Ascending aorta (tissue), 2 donors: ENCODE results near the gene RTP5. TPM values are rescaled to one million over a fixed set of nuclear protein-coding genes. Genes with fewer than 3 reads are reported as not detected.
"Not testable (repeated sequence)": the region's sequence is repeated elsewhere in the genome, so short reads cannot be mapped to it uniquely, and the experiment has no call there.

ENCODE experiments used
- DNase-seq, 2 donors: peaks; one replicate each; pipeline ENCODE4 v3.0.0-alpha.2; 2019; ENCODE audit warnings: low spot score in 2 of 2
- H3K27ac ChIP-seq, 2 donors: fragments of 200-600 bp; sonication (generic); one replicate each; pipeline ENCODE4 v1.5.1; 2016 to 2017; ENCODE audit warnings: mild to moderate bottlenecking in 1 of 2
- H3K27me3 ChIP-seq: fragments of 200-600 bp; sonication (generic); one replicate; pipeline ENCODE4 v1.5.1; 2017
- H3K36me3 ChIP-seq, 2 donors: fragments of 200-600 bp; sonication (generic); one replicate each; pipeline ENCODE4 v1.5.1; 2016
- H3K4me1 ChIP-seq, 2 donors: fragments of 200-600 bp; sonication (generic); one replicate each; pipeline ENCODE4 v1.5.1; 2016 to 2017; ENCODE audit warnings: mild to moderate bottlenecking in 1 of 2
- H3K4me3 ChIP-seq, 2 donors: fragments of 200-600 bp; sonication (generic); one replicate each; pipeline ENCODE4 v1.5.1; 2016 to 2017; ENCODE audit warnings: mild to moderate bottlenecking in 1 of 2
- H3K9me3 ChIP-seq, 2 donors: fragments of 200-600 bp; sonication (generic); one replicate each; pipeline ENCODE4 v1.5.1; 2016
- intact Hi-C: fragments of 100-400 bp; cut with DNase I; formaldehyde crosslinking; loops from one replicate; pipeline ENCODE4 v1.15.1; 2023
- total RNA-seq: library from RNA; depleted of rRNA; stranded (reverse); fragments of >200 nt; gene quantifications from one replicate; pipeline ENCODE4 v1.1.0, GENCODE V29; 2016
- TF ChIP-seq, protein P1 (sequence below), 3 experiments: fragments of 200-600 bp in 2 of 3; fragments of 450-650 bp in 1 of 3; sonication (generic) in 2 of 3; IDR thresholded peaks; one replicate each; pipeline ENCODE4 v1.5.1; 2016 to 2019; ENCODE audit warnings: antibody characterized with exemption in 3 of 3, mild to moderate bottlenecking in 1 of 3, moderate library complexity in 1 of 3

Gene RTP5
- total RNA-seq, 1 donor from 2014 or later: not detected

DNA sequence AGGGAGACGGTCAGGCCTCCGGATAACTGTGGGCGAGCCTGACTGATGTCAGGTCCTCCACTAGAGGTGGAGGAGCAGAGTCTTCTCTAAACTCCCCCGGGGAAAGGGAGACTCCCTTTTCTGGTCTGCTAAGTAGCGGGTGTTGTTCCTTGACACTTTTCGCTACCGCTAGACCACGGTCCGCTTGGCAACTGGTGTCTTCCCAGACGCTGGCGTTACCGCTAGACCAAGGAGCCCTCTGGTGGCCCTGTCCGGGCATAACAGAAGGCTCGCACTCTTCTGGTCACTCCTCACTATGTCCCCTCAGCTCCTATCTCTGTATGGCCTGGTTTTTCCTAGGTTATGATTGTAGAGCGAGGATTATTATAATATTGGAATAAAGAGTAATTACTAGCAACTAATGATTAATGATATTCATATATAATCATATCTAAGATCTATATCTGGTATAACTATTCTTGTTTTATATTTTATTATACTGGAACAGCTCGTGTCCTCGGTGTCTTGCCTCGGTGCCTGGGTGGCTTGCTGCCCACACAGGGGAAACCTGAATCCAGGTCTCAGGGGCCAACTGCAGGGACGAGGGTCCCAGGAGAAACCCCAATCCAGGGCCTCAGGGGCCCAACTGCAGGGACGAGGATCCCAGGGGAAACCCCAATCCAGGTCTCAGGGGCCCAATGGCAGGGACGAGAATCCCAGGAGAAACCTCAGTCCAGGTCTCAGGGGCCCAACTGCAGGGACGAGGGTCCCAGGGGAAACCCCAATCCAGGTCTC is 6.4 kb downstream of the RTP5 start:
- intact Hi-C loops: loop anchor here (5.0 kb wide), 1 partner anchor 1024 kb away; no protein-coding TSS in a partner anchor
- not testable (repeated sequence) for H3K36me3 ChIP-seq, H3K27ac ChIP-seq, H3K9me3 ChIP-seq, H3K4me1 ChIP-seq, DNase-seq, H3K4me3 ChIP-seq, H3K27me3 ChIP-seq
- TF ChIP-seq, protein P1, sequence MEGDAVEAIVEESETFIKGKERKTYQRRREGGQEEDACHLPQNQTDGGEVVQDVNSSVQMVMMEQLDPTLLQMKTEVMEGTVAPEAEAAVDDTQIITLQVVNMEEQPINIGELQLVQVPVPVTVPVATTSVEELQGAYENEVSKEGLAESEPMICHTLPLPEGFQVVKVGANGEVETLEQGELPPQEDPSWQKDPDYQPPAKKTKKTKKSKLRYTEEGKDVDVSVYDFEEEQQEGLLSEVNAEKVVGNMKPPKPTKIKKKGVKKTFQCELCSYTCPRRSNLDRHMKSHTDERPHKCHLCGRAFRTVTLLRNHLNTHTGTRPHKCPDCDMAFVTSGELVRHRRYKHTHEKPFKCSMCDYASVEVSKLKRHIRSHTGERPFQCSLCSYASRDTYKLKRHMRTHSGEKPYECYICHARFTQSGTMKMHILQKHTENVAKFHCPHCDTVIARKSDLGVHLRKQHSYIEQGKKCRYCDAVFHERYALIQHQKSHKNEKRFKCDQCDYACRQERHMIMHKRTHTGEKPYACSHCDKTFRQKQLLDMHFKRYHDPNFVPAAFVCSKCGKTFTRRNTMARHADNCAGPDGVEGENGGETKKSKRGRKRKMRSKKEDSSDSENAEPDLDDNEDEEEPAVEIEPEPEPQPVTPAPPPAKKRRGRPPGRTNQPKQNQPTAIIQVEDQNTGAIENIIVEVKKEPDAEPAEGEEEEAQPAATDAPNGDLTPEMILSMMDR (IDR thresholded peaks at IDR 0.05): peak in 1 of 3 experiments; percentile 41

DNA sequence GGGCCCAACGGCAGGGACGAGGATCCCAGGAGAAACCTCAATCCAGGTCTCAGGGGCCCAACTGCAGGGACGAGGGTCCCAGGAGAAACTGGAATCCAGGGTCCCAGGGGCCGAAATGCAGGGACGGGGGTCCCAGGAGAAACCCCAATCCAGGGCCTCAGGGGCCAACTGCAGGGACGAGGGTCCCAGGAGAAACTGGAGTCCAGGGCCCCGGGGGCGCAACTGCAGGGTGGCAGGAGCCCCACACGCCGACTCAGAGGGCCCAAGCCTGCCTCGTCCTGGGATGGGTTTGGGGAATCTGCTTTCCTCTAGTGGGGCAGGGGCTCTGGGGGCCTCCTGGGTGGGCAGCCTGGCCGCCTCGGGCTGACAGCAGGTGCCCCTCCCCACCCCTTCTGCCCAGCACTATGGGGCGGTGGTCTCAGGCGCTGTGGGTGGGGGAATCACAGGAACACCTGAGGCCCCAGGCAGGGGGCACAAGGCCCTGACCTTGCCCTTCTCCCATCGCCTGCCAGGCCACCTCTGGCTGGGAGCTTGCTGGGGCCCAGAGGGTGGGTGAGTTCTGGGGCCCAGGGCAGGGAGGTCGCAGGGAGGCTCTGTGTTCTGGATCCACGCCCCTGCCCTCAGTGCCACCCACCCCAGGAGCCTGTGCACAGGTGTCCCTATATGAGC is 7.1 kb downstream of the RTP5 start:
- DNase-seq: no peak
- TF ChIP-seq, protein P1 (IDR thresholded peaks at IDR 0.05): no peak
- Histone ChIP-seq H3K4me1 (peaks cover 0 to under 1% of the 10 kb centered on the region in 2 donors), H3K9me3 (no peaks in the 10 kb centered on the region), H3K4me3 (no peak overlapping the region), H3K36me3 (no peaks in the 10 kb centered on the region), H3K27ac (no peak overlapping the region), H3K27me3 (no peaks in the 10 kb centered on the region)
- intact Hi-C loops: loop anchor here (5.0 kb wide), 1 partner anchor 1024 kb away; no protein-coding TSS in a partner anchor

DNA sequence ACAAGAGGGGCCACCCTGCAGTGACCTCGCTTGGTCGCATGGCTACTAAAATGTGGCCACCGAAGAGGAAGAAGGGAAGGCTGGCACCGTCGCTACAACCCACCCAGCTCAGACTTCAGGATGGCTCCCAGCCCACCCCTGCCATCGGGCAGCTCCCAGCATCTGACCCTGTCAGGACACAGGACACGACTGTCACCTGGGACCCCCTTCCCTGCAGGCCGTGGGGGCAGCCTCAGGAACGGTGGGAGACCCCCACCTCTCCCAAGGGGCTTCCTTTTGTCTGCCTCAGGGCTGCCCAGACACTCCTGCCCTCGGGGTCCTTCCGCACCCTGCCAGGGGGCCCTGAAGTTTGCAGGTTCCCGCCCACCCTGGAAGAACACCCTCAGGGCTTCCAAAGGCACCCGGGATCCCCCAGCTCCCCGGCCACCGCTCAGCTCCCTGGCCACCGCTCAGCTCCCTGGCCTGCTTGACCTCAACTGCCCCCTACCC is 7.7 kb downstream of the RTP5 start:
- intact Hi-C loops: loop anchor here (5.0 kb wide), 1 partner anchor 1025 kb away; no protein-coding TSS in a partner anchor
- DNase-seq: no peak
- H3K36me3 ChIP-seq: no peaks in the 10 kb centered on the region
- H3K4me1 ChIP-seq: peaks cover 5% of the 10 kb centered on the region in 2 donors
- no peak overlapping the region for H3K27ac ChIP-seq
- no peak overlapping the region for H3K4me3 ChIP-seq
- H3K27me3 ChIP-seq: no peaks in the 10 kb centered on the region
- TF ChIP-seq, protein P1 (IDR thresholded peaks at IDR 0.05): no peak
- no peaks in the 10 kb centered on the region for H3K9me3 ChIP-seq

DNA sequence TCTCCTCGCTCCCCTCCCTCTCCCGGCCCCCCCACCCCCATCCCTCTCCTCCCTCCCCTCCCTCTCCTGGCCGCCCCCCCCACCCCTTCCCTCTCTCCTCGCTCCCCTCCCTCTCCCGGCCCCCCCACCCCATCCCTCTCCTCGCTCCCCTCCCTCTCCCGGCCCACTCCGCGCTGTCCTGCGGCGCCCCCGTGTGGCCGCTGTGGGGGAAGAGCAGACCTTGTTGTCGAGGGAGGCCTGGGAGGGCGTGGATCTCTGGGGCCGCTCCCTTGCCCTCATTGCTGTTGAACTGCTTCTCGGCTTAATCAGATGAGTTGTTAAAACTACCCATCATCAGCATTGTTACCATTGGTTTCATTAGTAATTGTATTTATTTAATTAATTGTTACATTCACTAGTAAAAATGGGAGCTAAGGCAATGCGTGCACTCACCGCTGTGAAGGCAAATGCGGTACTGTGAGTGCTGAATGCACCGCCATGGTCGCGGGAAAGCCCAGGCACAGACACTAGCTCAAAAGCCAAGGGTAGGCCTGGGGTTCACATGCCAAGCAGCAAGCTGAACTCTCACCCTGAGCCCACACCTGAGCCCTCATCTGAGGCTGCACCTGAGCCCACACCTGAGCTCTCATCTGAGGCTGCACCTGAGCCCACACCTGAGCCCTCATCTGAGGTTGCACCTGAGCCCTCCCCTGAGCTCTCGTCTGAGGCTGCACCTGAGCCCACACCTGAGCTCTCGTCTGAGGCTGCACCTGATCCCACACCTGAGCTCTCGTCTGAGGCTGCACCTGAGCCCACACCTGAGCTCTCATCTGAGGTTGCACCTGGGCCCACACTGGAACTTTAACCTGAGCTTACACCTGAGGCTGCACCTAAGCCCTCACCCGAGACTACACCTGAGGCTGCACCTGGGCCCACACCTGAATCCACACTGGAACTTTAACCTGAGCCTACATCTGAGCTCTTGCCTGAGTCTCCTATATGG is 8.8 kb downstream of the RTP5 start:
- Histone ChIP-seq H3K4me3 (no peak overlapping the region), H3K9me3 (no peaks in the 10 kb centered on the region), H3K27ac (no peak overlapping the region), H3K36me3 (no peaks in the 10 kb centered on the region), H3K27me3 (no peaks in the 10 kb centered on the region), H3K4me1 (peaks cover 5 to 9% of the 10 kb centered on the region in 2 donors)
- DNase-seq: peak in 1 of 2 donors; percentile 81
- intact Hi-C loops: loop anchor here (1.0 to 5.0 kb wide), 2 partner anchors 143 to 1026 kb away; no protein-coding TSS in a partner anchor
- TF ChIP-seq, protein P1 (IDR thresholded peaks at IDR 0.05): peak; percentile 44 to 82 (median 78)

DNA sequence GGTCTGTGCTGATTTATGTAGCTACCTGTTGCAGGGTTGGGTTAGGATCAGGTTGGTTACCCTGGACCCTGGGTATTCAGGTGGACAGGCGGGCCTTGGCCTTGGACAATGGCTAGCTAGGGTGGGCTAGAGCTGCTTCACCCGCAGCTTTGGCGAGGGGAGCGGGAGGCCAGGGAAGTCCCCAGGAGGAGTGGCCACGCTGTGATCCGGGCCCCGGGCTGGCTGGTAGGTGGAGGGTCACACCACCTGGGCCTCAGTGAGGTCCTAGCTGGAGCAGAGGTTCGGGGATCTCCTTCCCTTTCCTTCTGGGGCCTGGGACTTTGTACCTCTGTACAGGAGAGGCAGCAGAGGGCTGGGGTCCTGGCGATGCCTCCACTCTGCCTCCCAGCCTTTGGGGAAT is 9.8 kb downstream of the RTP5 start:
- intact Hi-C loops: loop anchor here (5.0 kb wide), 1 partner anchor 1027 kb away; no protein-coding TSS in a partner anchor
- DNase-seq: no peak
- no peaks in the 10 kb centered on the region for H3K9me3 ChIP-seq
- TF ChIP-seq, protein P1 (IDR thresholded peaks at IDR 0.05): no peak
- no peaks in the 10 kb centered on the region for H3K36me3 ChIP-seq
- H3K27ac ChIP-seq: no peak overlapping the region
- H3K4me3 ChIP-seq: no peak overlapping the region
- H3K4me1 ChIP-seq: peaks cover 5 to 9% of the 10 kb centered on the region in 2 donors
- H3K27me3 ChIP-seq: no peaks in the 10 kb centered on the region
